ENCODE measurements around the gene FERMT1.

Gene FERMT1

DNA sequence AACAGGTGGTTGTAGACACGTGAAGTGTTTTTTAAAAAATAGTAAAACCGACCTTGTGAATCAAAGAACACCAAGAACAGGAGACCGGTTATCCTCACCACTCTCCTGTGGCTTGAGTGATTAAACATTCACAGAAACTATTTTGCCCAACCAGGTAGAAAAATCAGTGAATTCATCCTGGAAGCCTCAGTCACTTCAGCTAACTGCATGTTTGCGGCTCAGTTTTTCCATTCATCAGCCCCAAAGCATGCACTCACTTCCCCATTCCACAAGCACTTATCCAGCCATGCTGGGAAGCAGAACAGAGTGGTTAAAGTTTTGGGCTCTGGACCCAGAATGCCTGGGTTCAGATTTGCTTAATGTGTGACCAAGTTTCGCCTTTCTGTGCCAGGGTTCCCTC, 71.3 kb downstream of the FERMT1 start:
- TF ChIP-seq, protein P1, sequence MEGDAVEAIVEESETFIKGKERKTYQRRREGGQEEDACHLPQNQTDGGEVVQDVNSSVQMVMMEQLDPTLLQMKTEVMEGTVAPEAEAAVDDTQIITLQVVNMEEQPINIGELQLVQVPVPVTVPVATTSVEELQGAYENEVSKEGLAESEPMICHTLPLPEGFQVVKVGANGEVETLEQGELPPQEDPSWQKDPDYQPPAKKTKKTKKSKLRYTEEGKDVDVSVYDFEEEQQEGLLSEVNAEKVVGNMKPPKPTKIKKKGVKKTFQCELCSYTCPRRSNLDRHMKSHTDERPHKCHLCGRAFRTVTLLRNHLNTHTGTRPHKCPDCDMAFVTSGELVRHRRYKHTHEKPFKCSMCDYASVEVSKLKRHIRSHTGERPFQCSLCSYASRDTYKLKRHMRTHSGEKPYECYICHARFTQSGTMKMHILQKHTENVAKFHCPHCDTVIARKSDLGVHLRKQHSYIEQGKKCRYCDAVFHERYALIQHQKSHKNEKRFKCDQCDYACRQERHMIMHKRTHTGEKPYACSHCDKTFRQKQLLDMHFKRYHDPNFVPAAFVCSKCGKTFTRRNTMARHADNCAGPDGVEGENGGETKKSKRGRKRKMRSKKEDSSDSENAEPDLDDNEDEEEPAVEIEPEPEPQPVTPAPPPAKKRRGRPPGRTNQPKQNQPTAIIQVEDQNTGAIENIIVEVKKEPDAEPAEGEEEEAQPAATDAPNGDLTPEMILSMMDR (IDR thresholded peaks at IDR 0.05; ENCODE audit: low read depth, low read length), result no peak
- DNase-seq (ENCODE audit: extremely low read depth, low read depth), result no peak

DNA sequence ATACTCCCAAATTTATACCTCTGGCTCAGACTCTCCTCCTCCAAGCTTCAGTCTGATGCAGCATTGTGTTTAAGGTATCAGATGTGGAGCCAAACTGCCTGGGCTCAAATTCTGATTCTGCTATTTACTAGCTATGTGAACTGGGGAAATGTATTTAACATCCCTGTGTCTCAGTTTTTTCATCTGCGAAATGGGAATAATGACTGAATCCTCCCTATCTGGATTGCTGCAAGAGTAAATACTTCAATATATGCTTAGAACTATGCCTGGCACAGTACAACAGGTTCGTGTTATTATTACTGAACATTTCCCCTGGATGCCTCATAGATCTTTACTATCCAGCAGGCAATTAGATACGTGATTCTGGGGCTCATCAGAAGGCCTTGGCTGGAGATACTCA, 74.4 kb downstream of the FERMT1 start:
- DNase-seq (ENCODE audit: extremely low read depth, low read depth), result no peak
- TF ChIP-seq, protein P1 (IDR thresholded peaks at IDR 0.05; ENCODE audit: low read depth, low read length), result no peak

DNA sequence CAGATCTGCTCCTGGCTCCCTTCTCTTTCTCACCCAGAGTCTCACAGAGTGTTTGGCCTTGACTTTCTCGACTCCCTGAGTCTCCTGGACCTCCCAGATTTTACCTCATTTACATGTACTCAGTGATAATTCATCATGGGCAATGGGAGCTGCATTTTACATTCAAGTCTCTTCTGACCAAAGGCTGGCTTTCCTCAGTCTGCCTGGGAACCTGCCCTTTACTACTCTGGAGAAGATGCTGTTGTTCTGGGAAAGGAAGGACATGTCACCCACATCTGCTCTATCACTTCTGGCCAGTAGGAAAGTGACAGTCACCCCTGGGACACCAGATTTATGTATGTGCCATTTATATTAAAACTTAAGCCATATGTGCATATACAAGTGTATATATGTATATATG, 76.4 kb downstream of the FERMT1 start:
- TF ChIP-seq, protein P1 (IDR thresholded peaks at IDR 0.05; ENCODE audit: low read depth, low read length), result no peak
- DNase-seq (ENCODE audit: extremely low read depth, low read depth), result no peak

DNA sequence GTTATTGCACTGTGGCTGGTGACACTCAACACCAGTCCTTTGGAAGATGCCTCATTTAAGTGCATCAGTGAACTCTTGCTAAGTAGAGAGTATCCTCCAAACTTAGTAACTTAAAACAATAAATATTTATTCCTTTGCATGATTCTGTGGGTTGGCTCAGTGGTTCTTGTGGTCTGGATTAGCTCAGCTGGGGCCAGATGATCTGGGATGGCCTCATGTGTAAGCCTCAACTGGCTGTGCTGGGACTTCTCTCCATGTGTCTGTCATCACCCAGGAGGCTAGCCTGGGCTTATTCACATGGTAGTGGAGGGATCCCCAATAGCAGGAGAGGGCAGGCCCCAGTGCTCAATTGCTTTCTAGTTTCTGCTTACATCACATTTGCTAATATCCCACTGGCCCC, 77.3 kb downstream of the FERMT1 start:
- peak; percentile 11 for DNase-seq (ENCODE audit: extremely low read depth, low read depth)
- TF ChIP-seq, protein P1 (IDR thresholded peaks at IDR 0.05; ENCODE audit: low read depth, low read length), result no peak

DNA sequence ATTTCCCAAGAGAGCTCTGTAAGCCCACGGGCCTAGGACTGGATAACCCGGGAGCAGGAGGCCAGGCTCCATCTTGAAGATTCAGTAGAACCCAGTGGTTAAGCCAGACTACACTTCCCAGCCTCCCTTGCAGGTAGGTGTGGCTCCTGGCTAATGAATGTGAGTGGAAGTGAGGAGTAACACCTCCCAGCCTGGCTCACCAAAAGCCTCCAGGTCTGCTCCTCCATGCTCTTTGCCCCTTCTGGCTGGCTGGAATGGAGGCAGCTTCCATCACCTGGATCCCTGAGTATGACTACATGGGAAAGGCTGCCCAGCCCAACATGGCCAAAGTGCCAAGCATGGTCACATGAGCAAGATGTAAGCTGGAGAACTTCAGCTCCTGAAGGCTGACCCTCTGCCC, 78.7 kb downstream of the FERMT1 start:
- TF ChIP-seq, protein P1 (IDR thresholded peaks at IDR 0.05; ENCODE audit: low read depth, low read length), result no peak
- DNase-seq (ENCODE audit: extremely low read depth, low read depth), result no peak

DNA sequence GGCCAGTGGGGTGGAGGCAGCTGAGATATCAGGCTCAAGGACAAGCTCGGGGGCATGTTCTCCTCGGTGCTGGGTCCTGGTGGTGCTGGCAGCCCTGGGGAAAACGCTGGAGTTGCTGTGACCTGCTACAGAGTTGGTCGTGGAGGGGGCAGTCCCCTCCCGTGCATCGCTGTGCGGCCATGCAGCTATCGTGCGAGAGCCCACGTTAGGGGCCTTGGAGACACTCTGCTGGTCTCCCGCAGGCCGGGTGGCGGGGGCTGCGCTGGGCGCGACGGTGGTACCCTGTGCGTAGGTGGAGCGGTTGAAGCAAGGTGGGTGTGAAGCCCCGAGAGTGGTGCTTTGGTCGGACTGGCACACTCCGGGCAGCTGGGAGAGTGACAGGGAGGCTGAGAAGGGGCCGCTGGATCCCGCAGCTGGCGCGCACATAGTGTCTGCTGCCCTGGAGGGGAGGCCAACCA, 81.0 kb downstream of the FERMT1 start:
- no peak for DNase-seq (ENCODE audit: extremely low read depth, low read depth)
- TF ChIP-seq, protein P1 (IDR thresholded peaks at IDR 0.05; ENCODE audit: low read depth, low read length), result no peak

DNA sequence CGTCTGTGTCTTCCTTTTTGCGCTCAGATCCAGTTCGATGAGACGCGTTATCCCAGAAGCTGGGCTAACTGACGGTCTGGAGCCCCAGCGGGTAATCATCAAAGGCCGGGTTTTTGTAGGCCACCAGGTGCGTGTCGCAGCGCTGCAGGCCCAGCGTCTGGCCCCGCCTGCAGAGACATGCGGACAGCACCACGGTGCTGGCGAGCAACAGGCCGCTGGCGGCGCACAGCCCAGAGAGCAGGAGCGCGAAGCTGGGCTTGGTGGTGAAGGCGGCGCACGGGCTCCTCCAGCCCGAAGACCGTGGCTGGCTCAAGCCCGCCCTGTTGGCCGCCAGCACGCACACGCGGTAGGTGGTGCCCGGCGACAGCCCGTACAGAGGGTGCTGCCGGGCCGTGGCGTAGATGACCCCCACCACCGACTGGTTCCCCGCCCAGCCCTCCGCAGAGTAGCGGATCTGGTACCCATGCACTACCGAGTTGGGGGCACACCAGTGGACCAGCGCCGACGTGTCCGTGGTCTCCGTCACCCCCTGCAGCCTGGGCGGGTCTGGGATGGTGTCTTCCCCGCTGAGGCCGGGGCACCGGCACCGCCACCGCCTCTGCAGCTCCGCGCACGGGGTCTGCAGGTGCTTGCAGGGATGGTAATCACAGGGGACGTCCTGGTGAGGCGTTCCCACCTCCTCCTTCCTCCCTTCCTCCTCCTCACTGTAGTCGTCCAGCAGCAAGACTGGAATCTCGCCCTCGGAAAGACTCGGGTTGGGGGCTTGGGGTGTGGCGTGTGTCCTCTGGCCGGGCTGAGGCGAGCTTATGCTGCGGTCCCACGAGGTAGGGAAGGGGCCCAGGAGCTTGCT, 81.6 kb downstream of the FERMT1 start:
- TF ChIP-seq, protein P1 (IDR thresholded peaks at IDR 0.05; ENCODE audit: low read depth, low read length), result no peak

More for the DNA sequence above, 81.6 kb downstream of the FERMT1 start:
- no peak for DNase-seq (ENCODE audit: extremely low read depth, low read depth)
